Measurements from ENCODE around the gene MYOM1.

Gene MYOM1

GRCh38 chr18:3103576-3103975 lies 116.2 kb downstream of the MYOM1 start:
- ATAC-seq (replicated peaks; ENCODE audit: extremely low read depth, poor library complexity, severe bottlenecking): no peak
- no peaks in the 10 kb centered on the region for H3K4me1 Mint-ChIP-seq
- H3K4me3 Mint-ChIP-seq: no peak overlapping the region
- H3K36me3 Mint-ChIP-seq (ENCODE audit: insufficient read depth): no peaks in the 10 kb centered on the region
- H3K27me3 Mint-ChIP-seq: no peaks in the 10 kb centered on the region
- no peaks in the 10 kb centered on the region for H3K9me3 Mint-ChIP-seq
- H3K27ac Mint-ChIP-seq (ENCODE audit: low read depth): no peak overlapping the region
- DNase-seq (ENCODE audit: low spot score in 2 of 2): no peak

- DNase-seq (ENCODE audit: low spot score in 2 of 2): no peak
- H3K4me1 Mint-ChIP-seq: peaks cover under 1% of the 10 kb centered on the region
- no peak for ATAC-seq (replicated peaks; ENCODE audit: extremely low read depth, poor library complexity, severe bottlenecking)
- no peak overlapping the region for H3K4me3 Mint-ChIP-seq
- H3K9me3 Mint-ChIP-seq: no peaks in the 10 kb centered on the region
- no peaks in the 10 kb centered on the region for H3K36me3 Mint-ChIP-seq (ENCODE audit: insufficient read depth)
- no peaks in the 10 kb centered on the region for H3K27me3 Mint-ChIP-seq
- H3K27ac Mint-ChIP-seq (ENCODE audit: low read depth): no peak overlapping the region
Observed at GRCh38 chr18:3102983-3103382, 116.8 kb downstream of the MYOM1 start.

GRCh38 chr18:3100498-3101132 lies 119.2 kb downstream of the MYOM1 start:
- peaks cover 13% of the 10 kb centered on the region for H3K4me1 Mint-ChIP-seq
- no peak overlapping the region for H3K4me3 Mint-ChIP-seq
- no peak overlapping the region for H3K27ac Mint-ChIP-seq (ENCODE audit: low read depth)
- H3K9me3 Mint-ChIP-seq: no peaks in the 10 kb centered on the region
- DNase-seq (ENCODE audit: low spot score in 2 of 2) (no peak), ATAC-seq (replicated peaks; ENCODE audit: extremely low read depth, poor library complexity, severe bottlenecking) (no peak)
- no peaks in the 10 kb centered on the region for H3K36me3 Mint-ChIP-seq (ENCODE audit: insufficient read depth)
- H3K27me3 Mint-ChIP-seq: no peaks in the 10 kb centered on the region

- H3K27ac Mint-ChIP-seq (ENCODE audit: low read depth): no peak overlapping the region
- H3K9me3 Mint-ChIP-seq: no peaks in the 10 kb centered on the region
- peaks cover 13% of the 10 kb centered on the region for H3K4me1 Mint-ChIP-seq
- DNase-seq (ENCODE audit: low spot score in 2 of 2) (no peak), ATAC-seq (replicated peaks; ENCODE audit: extremely low read depth, poor library complexity, severe bottlenecking) (no peak)
- H3K4me3 Mint-ChIP-seq: no peak overlapping the region
- no peaks in the 10 kb centered on the region for H3K27me3 Mint-ChIP-seq
- H3K36me3 Mint-ChIP-seq (ENCODE audit: insufficient read depth): no peaks in the 10 kb centered on the region
Observed at GRCh38 chr18:3099327-3099726, 120.4 kb downstream of the MYOM1 start.

- ATAC-seq (replicated peaks; ENCODE audit: extremely low read depth, poor library complexity, severe bottlenecking) (peak; percentile 93), DNase-seq (ENCODE audit: low spot score in 2 of 2) (no peak)
- no peak overlapping the region for H3K4me3 Mint-ChIP-seq
Observed at GRCh38 chr18:3097082-3097481, 122.7 kb downstream of the MYOM1 start.

GRCh38 chr18:3095921-3096320 lies 123.8 kb downstream of the MYOM1 start:
- Mint-ChIP-seq H3K36me3 (ENCODE audit: insufficient read depth) (no peaks in the 10 kb centered on the region), H3K27ac (ENCODE audit: low read depth) (no peak overlapping the region), H3K4me1 (peaks cover 13% of the 10 kb centered on the region), H3K9me3 (no peaks in the 10 kb centered on the region), H3K27me3 (no peaks in the 10 kb centered on the region), H3K4me3 (no peak overlapping the region)
- ATAC-seq (replicated peaks; ENCODE audit: extremely low read depth, poor library complexity, severe bottlenecking): no peak
- DNase-seq (ENCODE audit: low spot score in 2 of 2): no peak

More at GRCh38 chr18:3097082-3097481, 122.7 kb downstream of the MYOM1 start:
- no peaks in the 10 kb centered on the region for H3K9me3 Mint-ChIP-seq
- H3K4me1 Mint-ChIP-seq: peaks cover 13% of the 10 kb centered on the region
- H3K27me3 Mint-ChIP-seq: no peaks in the 10 kb centered on the region
- no peaks in the 10 kb centered on the region for H3K36me3 Mint-ChIP-seq (ENCODE audit: insufficient read depth)
- H3K27ac Mint-ChIP-seq (ENCODE audit: low read depth): peak overlapping the region; percentile 41

- DNase-seq (ENCODE audit: low spot score in 2 of 2) (no peak), ATAC-seq (replicated peaks; ENCODE audit: extremely low read depth, poor library complexity, severe bottlenecking) (no peak)
- Mint-ChIP-seq H3K9me3 (no peaks in the 10 kb centered on the region), H3K4me3 (no peak overlapping the region), H3K4me1 (peaks cover 13% of the 10 kb centered on the region), H3K27ac (ENCODE audit: low read depth) (no peak overlapping the region), H3K27me3 (no peaks in the 10 kb centered on the region), H3K36me3 (ENCODE audit: insufficient read depth) (no peaks in the 10 kb centered on the region)
Observed at GRCh38 chr18:3094338-3094684, 125.5 kb downstream of the MYOM1 start.

- no peak for ATAC-seq (replicated peaks; ENCODE audit: extremely low read depth, poor library complexity, severe bottlenecking)
- DNase-seq (ENCODE audit: low spot score in 2 of 2): no peak
- H3K36me3 Mint-ChIP-seq (ENCODE audit: insufficient read depth): no peaks in the 10 kb centered on the region
- no peaks in the 10 kb centered on the region for H3K27me3 Mint-ChIP-seq
- no peaks in the 10 kb centered on the region for H3K9me3 Mint-ChIP-seq
- H3K27ac Mint-ChIP-seq (ENCODE audit: low read depth): no peak overlapping the region
- peaks cover 13% of the 10 kb centered on the region for H3K4me1 Mint-ChIP-seq
- H3K4me3 Mint-ChIP-seq: no peak overlapping the region
Observed at GRCh38 chr18:3093624-3094337, 126.0 kb downstream of the MYOM1 start.

GRCh38 chr18:3092727-3093126 lies 127.0 kb downstream of the MYOM1 start:
- H3K4me3 Mint-ChIP-seq: no peak overlapping the region
- peaks cover 10% of the 10 kb centered on the region for H3K4me1 Mint-ChIP-seq
- H3K9me3 Mint-ChIP-seq: no peaks in the 10 kb centered on the region
- no peak for ATAC-seq (replicated peaks; ENCODE audit: extremely low read depth, poor library complexity, severe bottlenecking)
- H3K27ac Mint-ChIP-seq (ENCODE audit: low read depth): no peak overlapping the region
- H3K36me3 Mint-ChIP-seq (ENCODE audit: insufficient read depth): no peaks in the 10 kb centered on the region
- no peak for DNase-seq (ENCODE audit: low spot score in 2 of 2)
- H3K27me3 Mint-ChIP-seq: no peaks in the 10 kb centered on the region

GRCh38 chr18:3089579-3089978 lies 130.2 kb downstream of the MYOM1 start:
- Mint-ChIP-seq H3K9me3 (no peaks in the 10 kb centered on the region), H3K4me1 (no peaks in the 10 kb centered on the region), H3K36me3 (ENCODE audit: insufficient read depth) (no peaks in the 10 kb centered on the region), H3K27me3 (no peaks in the 10 kb centered on the region), H3K4me3 (no peak overlapping the region), H3K27ac (ENCODE audit: low read depth) (no peak overlapping the region)
- DNase-seq (ENCODE audit: low spot score in 2 of 2): no peak
- ATAC-seq (replicated peaks; ENCODE audit: extremely low read depth, poor library complexity, severe bottlenecking): no peak

GRCh38 chr18:3088449-3088848 lies 131.3 kb downstream of the MYOM1 start:
- peaks cover 2% of the 10 kb centered on the region for H3K36me3 Mint-ChIP-seq (ENCODE audit: insufficient read depth)
- no peak overlapping the region for H3K4me3 Mint-ChIP-seq
- no peaks in the 10 kb centered on the region for H3K27me3 Mint-ChIP-seq
- ATAC-seq (replicated peaks; ENCODE audit: extremely low read depth, poor library complexity, severe bottlenecking) (no peak), DNase-seq (ENCODE audit: low spot score in 2 of 2) (no peak)
- H3K4me1 Mint-ChIP-seq: no peaks in the 10 kb centered on the region
- H3K27ac Mint-ChIP-seq (ENCODE audit: low read depth): no peak overlapping the region
- H3K9me3 Mint-ChIP-seq: no peaks in the 10 kb centered on the region

- H3K36me3 Mint-ChIP-seq (ENCODE audit: insufficient read depth): peaks cover 4% of the 10 kb centered on the region
- no peaks in the 10 kb centered on the region for H3K27me3 Mint-ChIP-seq
- DNase-seq (ENCODE audit: low spot score in 2 of 2) (no peak), ATAC-seq (replicated peaks; ENCODE audit: extremely low read depth, poor library complexity, severe bottlenecking) (no peak)
- H3K4me3 Mint-ChIP-seq: no peak overlapping the region
- no peak overlapping the region for H3K27ac Mint-ChIP-seq (ENCODE audit: low read depth)
- no peaks in the 10 kb centered on the region for H3K9me3 Mint-ChIP-seq
- no peaks in the 10 kb centered on the region for H3K4me1 Mint-ChIP-seq
Observed at GRCh38 chr18:3086871-3087270, 132.9 kb downstream of the MYOM1 start.

GRCh38 chr18:3085612-3086011 lies 134.2 kb downstream of the MYOM1 start:
- Mint-ChIP-seq H3K36me3 (ENCODE audit: insufficient read depth) (peaks cover 4% of the 10 kb centered on the region), H3K9me3 (no peaks in the 10 kb centered on the region), H3K4me3 (no peak overlapping the region), H3K27me3 (no peaks in the 10 kb centered on the region), H3K4me1 (no peaks in the 10 kb centered on the region), H3K27ac (ENCODE audit: low read depth) (no peak overlapping the region)
- DNase-seq (ENCODE audit: low spot score in 2 of 2) (no peak), ATAC-seq (replicated peaks; ENCODE audit: extremely low read depth, poor library complexity, severe bottlenecking) (no peak)
